Hepatic stellate cell (primary cell): Measurements from ENCODE around the gene TBC1D23.
"Not testable (repeated sequence)": the region's sequence is repeated elsewhere in the genome, so short reads cannot be mapped to it uniquely, and the experiment has no call there.

Experiments
- DNase-seq: peaks from one replicate; pipeline ENCODE4 v3.0.0; 2011; ENCODE audit warnings: low spot score

Gene TBC1D23

DNA sequence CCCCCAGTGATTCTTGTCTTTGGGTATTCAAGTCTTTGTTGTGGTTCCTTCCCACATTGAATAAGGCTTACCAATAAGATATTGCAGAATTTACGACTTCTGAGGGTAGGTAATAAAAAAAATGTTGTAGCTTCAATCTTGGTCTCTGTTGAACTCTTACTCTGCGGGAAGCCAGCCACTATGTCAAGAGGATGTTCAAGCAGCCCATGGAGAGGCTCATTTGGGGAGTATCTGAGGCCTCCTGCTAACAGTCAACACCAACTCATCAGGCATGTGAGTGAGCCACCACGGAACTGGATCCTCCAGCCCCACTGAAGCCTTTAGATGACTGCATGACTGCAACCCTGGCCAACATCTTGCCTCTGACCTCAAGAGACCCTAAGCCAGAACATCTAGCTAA lies 3.2 kb upstream of the TBC1D23 start:
- DNase-seq, result no peak

DNA sequence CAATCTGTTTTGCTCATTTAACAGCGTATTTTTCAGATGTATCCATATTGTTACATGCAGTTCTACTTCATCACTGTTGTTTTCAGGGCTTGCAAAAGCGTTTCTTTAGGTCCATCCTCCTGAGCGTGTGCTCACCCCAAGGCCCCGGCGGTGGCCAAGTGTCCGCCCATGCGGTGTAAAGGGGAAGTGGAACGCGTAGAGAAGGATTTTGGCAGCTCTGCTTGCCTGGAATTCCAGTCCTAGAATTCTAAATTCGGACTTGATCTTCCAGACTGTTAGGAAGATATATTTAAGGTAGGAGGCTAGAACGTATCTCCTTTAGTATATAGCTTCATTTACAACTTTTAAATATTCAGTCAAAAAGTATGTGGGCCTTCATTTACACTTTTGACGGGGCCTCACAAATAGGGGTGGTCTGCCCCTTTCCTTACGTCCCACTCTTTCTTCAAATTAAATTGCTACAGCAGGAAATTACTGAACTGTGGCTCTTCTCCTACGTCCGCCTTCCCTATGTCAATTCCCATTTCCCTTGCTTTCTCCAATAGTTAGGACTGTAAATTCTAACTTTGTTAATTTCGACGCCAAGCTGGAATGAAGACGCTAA lies 609 bp upstream of the TBC1D23 start:
- peak; percentile 50 for DNase-seq

DNA sequence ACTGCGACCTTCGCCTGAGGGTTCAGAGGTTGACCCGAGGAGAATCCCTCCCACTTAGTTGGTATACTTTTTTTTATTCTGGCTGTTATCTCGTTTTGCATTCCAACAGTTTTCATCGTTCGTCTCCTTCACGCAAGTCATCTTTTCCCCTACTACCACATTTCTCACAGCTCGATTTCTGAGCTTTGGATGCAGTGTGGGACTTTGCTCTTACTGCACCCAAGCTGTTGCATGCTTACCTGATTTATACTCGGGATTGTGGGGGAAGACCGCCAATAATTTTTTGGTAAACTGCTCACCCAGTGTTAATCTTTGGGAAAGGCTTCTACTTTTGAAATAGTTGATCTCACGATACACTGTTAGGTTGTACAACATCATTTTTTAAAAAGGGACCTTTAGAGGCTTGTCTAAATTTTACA lies 702 bp downstream of the TBC1D23 start:
- no peak for DNase-seq

DNA sequence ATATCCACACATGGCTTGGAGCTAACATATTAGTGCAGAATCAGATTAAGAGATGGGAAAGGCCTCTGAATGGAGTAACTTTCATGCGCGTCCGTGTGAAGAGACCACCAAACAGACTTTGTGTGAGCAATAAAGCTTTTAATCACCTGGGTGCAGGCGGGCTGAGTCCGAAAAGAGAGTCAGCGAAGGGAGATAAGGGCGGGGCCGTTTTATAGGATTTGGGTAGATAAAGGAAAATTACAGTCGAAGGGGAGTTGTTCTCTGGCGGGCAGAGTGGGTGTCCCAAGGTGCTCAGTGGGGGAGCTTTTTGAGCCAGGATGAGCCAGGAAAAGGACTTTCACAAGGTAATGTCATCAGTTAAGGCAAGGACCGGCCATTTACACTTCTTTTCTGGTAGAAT lies 2.1 kb downstream of the TBC1D23 start:
- DNase-seq, result not testable (repeated sequence)

DNA sequence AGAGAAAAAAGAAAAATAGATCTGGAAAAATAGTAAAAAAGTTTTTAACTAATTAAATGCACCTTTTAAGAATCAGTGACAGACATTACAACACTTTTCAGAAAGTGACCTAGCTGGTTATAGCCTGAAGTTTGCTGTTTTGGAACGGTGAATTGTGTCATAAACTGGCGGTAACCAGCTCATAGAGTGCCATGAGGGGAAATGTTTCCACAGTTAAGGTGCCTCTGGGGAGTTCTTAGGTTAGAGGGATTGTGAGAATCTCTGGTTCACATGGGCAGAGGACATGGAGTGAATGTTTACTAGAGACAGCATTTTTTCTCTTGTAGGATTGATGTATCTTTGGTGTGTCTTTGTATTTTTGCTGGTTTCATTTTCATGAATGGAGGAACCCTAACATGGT lies 2.8 kb downstream of the TBC1D23 start:
- no peak for DNase-seq

DNA sequence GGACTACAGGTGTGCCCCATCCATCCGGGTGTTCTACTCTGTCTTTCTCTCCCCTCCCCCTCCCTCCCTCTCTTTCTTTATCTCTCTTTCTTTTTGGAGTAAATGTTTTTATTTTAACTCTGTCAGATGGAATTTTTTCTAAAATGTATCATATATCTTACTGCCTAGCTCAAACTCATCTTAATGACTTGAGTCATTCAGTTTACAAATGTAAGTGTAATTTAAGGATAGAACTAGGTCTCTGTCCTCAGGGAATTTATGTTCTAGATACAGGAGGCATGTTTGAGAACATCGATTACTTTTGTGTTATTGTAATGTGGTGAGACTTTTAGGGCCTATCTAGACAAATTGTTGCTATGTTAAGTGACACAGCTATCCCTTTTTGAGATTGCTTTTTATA lies 3.5 kb downstream of the TBC1D23 start:
- DNase-seq, result no peak

DNA sequence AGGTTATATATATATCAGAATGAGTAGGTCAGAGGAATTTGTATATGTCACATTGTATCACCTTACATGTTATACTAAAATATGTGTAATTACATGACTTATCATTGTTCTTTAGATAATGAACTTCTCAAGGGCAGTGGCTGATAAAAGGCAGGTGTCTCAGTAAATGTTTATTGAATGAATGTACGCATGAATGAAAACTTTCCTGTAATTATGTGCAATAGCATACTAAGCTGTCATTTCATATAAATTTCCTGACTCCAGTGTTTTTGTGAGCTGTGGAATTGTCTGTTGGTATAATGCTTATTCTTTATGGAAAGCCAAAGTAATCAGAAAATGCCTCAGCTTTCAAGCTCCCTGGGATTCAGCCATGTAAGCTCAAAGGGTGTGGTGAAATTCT lies 4.2 kb downstream of the TBC1D23 start:
- no peak for DNase-seq

DNA sequence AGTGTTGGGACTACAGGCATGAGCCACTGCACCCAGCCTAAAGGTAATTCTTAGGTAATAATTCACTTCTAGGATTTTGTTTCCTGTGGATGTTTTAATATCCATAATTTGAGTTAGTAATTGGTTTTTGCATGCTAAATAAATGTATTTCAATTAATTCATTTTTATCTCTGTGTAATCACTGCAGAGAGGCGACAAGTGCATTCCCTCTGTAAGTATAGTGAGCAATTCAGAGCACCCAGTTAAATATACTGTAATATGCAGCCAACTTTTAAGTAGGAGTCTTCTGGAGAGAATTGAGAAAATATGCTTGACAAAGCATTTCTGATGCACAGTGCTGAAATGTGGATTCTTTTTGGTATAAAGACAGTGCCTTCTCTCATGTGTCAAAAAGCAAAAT lies 5.7 kb downstream of the TBC1D23 start:
- DNase-seq, result no peak

DNA sequence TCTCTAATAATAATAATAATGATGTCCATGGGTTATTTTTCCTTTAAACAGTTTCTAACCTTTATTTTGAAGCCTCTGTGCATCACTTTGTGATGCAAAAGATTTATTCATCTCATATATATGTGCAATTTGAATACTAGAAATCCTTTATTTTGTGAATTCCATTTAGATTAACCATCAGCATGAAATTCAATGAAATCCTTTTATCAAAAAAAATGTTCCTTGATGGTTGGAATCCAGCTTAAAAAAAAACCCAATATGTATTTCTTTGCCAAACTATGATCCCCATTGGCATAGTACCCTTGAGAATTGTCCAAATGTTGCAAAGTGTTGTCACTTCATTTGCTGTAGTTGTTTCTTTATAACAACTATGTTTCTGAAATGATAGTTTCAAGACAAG lies 7.4 kb downstream of the TBC1D23 start:
- DNase-seq, result no peak

DNA sequence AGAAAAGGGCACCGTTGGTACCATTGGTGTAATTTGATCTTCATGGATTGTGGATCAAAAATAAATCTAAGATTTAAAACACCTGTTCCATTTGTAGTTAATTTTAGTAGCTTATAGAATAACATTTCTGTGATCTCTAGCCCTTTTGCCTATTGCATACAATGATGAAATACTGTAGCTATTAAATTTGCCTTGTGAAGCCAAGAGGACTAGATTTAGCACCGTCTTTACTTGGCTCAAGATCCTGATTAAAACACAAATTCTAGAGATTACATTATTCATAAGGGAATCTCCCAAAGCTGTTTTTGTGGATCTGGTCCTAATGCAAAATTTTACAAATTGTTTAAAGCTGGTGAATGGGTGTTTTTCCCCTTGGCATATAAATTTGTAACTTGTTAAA lies 8.2 kb downstream of the TBC1D23 start:
- no peak for DNase-seq

DNA sequence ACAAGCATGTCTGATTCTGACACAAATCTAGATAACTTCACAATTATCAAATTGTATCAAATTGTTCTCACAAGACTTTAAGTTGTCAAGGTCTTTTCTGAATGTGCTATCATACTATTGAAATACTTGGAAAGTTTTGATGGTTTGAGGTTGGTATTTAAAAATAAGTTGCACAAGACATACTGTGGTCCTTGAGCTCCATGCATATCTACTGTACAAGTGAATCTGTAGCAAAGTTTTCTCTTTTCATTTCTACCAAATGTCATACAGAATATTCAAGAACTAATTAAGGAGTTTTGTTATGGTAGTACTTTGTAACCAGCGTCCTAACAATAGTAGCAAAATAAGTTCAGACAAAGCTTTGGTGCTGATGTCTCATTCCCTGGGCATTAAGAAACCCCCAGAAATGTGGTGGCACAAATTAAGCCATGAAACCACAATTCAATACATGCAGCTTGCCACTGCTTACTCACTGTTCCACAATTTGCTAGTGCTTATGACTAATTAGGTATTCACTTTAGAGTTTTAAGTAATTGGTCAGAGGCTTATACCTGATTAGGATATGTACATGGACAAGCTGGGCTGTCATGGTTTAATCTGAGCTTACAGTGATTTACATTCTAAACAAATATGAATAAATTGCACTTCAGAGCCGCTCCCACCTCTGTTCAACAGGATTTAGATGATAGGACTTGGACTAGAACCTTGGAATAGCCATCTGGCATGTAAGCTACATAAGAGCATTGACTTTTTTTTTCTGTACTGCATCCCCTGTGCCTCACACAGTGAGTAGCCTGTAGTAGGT lies 8.8 kb downstream of the TBC1D23 start:
- DNase-seq, result peak; percentile 24

DNA sequence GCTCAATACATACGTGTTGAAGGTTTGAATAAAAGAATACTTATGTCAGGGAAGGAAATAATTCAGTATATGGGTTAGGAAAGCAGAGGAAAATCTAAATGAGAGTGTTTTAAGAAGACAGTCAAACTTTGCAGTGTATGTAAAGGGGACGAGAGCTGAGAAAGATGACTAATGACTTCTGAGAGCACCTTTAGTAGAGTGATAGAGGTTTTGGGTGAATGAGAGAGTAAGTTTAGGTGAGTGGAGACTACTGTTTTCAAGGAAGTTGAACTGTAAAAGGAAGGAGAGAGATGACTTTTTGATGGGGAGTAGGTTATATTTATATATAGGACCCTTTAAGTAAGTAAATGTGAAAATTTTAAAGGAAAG lies 9.4 kb downstream of the TBC1D23 start:
- no peak for DNase-seq

DNA sequence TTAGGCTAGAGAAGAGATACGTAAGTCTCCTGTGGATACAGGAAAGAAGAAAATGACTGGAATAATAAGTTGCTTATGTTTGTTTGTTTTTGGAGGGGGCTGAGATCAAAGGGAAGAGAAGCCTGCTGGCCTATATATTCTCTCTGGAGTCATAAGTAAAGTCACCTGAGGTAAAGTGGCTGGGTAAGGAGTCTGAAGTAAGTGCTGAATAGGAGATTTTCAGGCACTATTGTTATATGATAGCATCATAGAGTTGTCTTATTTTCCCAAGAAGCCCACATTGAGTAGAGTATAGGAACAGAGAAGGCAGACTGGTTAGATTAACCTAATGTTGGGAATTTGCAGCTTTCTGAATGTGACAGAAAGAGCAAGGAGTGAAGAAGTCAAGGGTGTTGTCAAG lies 10.7 kb downstream of the TBC1D23 start:
- DNase-seq, result no peak

DNA sequence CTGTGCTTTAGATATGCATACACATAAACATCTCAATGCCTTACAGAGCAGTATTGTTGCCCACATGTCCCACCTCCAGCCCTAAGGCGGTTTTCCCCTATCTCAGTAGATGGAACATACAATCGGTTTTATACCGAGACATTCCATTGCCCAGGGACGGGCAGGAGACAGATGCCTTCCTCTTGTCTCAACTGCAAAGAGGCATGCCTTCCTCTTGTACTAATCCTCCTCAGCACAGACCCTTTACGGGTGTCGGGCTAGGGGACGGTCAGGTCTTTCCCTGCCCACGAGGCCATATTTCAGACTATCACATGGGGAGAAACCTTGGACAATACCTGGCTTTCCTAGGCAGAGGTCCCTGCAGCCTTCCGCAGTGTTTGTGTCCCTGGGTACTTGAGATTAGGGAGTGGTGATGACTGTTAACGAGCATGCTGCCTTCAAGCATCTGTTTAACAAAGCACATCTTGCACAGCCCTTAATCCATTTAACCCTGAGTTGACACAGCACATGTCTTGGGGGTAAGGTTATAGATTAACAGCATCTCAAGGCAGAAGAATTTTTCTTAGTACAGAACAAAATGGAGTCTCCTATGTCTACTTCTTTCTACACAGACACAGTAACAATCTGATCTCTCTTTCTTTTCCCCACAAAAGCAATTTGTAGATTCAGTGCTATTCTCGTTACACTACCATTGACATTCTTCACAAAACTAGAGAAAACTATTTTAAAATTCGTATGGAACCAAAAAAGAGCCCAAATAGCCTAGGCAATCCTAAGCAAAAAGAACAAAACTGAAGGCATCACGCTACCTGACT lies 12.2 kb downstream of the TBC1D23 start:
- DNase-seq, result not testable (repeated sequence)

DNA sequence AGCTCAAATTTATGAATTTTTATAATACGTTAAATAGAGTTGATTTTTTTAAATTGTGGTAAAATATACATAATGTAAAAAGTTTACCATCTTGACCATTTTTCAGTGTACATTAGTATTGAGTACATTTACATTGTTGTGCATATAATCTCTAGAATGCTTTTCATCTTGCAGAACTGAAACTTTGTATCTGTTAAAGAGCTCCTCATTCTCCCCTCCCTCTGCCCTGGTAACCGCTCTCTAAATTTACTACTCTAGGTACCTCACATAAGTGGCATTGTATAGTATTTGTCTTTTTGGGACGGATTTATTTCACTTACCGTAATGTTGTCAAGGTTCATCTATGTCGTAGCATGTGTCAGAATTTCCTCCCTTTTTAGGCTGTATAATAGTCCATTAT lies 13.6 kb downstream of the TBC1D23 start:
- no peak for DNase-seq

DNA sequence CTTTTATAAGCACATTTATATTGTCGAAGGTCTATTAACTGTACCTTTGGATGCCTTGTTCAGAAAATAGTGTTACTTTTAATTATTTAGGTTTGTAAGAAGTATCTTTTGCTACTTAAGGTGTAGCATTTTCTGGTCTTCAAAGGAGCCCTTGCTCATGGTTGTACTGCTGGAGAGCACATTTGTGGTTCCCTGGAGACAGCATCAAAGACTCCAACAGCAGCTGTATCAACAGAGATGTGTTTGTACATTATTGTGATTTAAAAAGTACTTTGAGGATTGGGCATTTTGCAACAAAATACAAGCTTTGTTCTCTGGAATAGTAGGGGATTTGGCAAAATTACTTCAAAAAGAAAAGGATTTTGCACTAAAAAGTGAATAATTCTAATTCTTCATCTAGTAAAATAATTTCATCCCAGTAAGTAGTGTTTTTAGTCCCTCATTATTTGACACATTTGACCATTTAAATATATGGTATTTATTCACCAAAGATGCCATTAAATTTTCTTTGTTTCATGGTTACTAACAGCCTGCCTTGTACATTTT lies 16.5 kb downstream of the TBC1D23 start:
- DNase-seq, result no peak

DNA sequence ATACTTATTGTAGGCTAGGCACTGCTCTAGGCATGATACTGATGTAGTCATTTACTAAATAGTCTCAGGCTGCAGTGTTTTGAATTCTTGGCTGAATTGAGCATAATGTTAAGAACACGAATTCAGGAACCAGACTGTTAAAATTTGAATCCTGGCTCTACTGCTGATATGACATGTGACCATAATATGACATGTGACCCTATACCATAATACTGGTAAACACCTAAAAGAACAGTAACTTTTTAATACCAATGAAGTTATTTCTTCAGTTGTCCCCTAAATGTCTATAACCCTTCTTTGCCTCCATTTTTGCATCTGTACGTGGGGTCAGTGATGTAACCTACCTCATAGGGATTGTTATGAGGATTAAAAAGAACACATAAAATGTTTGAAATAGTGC lies 18.1 kb downstream of the TBC1D23 start:
- DNase-seq, result no peak

DNA sequence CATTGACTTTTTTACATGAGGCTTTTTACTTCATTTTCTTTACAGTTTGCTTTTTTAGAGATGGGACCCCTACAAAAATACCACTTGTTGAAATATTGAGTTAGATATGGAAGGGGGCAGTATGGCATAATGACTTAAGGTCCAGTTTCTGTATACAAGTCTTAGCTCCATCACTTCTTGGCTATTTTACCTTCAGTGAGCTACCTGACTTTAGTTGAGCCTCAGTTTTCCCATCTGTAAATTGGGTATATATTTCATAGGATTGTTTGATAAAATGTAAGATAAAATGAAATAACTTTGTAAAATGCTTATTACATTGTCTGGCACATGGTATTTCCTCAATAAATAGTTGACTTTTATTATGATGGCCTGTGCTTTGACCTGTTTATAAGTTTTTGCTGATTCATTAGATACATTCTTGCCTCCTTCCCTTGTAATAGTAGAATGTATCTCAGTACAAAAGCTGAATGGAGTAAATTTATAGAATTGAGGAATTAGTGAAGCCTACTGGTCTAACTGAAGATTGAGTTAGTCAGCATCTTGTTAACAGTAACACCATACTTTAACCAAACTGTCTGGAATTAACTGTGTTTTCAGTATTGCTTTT lies 27.6 kb downstream of the TBC1D23 start:
- DNase-seq, result no peak

DNA sequence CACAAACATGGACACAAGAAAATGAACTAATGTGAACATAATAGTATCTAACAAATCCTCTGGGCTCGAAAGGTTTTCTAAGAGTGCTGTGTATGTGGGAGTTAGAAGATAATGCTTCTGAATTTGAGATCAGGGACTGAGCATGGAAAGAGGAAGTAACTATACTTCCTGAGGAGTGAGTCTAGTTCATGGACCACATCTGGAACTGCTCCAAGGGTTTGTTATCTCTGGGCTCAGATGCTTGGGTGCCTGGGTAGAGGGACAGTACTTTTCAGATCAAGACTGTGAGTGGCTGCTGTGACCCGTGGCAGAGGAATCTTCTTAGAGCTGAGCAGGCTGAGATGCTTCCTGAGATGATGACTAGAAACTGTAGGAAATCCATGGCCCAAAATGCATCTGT lies 28.5 kb downstream of the TBC1D23 start:
- no peak for DNase-seq

DNA sequence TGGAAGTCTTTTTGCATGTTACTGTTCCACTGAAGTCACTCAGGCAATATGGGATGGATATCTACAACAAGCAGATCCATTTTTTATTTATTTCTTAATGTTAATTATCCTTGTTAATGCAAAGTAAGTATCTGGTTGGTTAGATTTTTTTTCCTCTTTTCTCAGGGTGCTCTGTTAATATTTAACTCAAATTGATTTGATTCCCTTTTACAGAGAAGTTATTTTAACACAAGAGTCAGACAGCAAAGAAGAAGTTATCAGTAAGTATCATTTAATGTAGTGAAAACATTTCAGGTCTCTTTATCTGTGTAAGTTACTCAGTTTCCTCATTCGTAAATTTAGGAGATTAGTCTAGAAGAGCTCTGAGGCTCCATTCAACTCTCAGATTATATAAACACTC lies 34.3 kb downstream of the TBC1D23 start:
- no peak for DNase-seq

DNA sequence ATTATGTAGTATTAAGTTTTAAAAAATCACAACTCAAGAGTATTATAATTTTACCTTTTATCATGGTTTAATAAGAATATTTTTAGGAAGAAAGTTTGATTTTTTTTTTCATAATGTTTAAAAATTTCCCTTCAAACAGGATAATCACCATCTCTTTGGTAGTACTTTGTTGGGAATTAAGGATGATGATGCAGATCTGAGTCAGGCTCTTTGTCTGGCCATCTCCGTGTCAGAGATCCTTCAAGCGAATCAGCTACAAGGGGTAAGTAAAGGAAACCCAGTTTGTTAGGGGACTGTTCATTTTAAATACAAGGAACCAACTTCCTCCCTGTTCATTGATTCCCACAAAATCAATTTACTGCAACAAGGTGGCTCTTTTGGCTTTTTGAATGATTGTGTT lies 37.0 kb downstream of the TBC1D23 start:
- DNase-seq, result no peak

DNA sequence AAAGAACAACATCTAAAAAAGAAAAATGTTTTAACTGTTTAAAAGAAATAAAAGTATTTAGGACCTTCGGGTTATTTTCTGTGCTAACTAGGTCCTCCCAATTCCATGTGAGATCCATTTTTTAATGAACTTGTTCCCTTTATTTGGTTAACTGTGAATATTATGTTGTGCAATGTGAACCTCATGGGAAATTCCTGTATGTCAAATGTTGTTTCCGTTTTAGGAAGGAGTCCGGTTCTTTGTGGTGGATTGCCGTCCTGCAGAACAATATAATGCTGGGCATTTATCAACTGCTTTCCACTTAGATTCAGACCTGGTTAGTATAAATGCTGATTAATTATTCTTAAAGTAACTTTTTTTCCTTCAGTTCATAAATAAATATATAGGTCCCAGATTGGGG lies 38.2 kb downstream of the TBC1D23 start:
- no peak for DNase-seq

DNA sequence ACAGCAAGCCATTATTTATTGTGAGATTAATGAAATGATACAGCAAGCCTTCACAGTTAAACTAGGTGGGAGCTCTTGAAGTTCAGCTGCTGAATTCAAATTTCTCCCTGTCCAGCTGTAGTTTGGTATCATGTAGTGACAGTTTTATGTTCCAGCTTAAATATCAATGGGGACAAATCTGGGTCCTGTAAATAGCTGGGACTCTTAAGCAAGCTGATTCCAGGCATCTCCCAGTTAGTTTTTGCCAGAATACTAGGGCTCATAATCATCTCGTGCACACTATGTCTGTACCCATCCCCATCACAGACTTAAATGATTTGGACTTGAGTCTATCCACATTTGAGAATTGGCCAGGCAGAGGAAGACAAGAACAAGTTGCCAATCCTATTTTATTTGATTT lies 45.9 kb downstream of the TBC1D23 start:
- DNase-seq, result no peak
